Activated naive CD4-positive, alpha-beta T cell treated with Interleukin-2 at 50 U/mL for 16 hours (primary cell): ENCODE measurements around the gene DDX18.

ENCODE experiments used
- DNase-seq: peaks from one replicate; pipeline ENCODE4 v3.0.0-alpha.2; 2020

Gene DDX18

DNA sequence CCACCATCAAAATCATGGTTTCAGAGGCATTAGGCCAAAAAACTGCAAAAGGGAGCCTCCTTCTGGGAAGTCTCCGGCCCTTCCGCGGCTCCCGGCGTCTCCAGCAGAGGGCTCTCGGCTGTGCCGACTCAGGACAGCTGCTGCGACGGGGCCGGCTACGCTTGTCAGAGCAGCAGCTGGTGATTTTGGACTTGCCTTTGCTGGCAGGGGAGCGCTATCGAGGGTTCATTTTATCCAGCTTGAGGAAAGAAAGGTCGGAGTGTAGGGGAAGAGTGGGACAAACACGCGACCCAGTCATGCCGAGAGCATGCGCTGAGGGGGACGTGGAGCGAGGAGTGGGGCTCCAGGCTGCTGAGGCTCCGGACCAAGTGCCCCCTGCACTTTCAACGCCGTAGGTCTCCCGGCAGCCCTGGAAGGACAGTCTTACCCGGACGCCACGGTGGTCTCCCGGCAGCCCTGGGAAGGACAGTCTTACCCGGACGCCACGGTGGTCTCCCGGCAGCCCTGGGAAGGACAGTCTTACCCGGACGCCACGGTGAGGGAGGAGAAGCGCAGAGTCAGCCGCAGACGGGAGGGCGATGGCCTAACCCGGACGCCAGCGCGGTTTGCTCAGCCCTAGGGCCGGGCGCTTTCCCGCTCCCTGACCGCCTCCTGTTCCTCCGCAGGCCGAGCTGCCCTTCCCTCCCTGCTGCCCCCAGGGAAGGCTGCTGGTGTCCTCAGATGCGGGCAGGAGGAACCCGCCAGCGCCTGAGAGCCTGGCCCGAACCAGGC, 21.7 kb downstream of the DDX18 start:
- peak; percentile 46 for DNase-seq

- no peak for DNase-seq
These were observed 30.8 kb downstream of the DDX18 start for GRCh38 chr2:117845304-117845703.

DNA sequence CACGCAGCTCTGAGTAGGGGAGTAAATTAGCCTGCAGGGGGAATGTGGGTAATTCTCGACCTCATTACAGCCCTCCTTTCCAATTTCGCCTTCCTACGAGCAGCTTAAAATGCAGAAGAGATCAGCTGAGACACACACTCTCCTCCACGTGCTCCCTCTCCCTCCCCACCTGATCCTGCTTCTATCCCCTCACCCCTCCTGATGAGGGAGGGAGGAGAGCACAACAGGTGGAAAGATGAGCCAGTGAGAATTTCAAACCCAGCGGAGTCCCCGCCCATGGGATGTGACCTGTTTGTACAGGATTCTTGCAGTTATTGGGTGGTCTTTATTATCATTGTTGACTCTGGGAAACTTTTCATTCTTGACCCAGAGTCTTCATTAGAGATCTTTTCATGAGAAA, 35.5 kb downstream of the DDX18 start:
- DNase-seq: no peak

DNA sequence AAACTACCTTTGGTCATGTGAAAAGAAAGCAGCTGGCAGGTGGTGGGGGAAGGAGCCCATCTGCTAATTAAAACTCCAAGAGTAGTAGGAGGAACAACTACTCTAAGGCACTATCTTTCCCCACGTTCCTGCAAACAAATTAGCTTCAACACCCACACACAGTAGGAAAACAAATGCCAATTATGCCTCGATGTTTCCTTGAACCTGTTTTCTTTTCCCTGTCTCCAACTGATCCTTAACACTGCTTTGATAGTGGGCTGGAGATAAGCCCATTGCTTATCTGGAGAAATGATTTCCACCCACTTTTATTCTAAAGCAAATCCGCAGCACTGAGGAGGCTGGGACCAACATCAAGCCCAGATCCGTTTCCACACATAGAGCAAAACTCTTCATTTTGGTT, 36.0 kb downstream of the DDX18 start:
- DNase-seq: no peak

- no peak for DNase-seq
These were observed 37.5 kb downstream of the DDX18 start for GRCh38 chr2:117851969-117852368.

DNA sequence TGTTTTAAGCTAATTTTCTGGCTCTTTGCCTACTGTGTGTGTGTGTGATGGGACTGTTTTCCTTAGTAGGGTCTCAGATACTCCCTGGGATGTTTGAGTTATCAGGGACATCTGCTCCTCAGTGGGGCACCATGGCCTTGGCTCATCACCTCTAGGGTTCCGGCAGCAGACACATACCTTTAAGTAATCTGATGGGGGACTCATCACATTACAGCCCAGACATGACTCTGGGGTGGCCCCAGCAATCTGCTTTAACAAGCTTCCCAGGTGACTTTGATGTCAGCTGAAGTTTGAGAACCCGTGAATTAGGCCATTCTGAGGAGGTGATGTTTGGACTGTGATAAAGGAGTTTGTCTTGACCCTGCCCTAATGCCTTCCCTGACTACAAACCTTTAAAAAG, 38.8 kb downstream of the DDX18 start:
- no peak for DNase-seq

DNA sequence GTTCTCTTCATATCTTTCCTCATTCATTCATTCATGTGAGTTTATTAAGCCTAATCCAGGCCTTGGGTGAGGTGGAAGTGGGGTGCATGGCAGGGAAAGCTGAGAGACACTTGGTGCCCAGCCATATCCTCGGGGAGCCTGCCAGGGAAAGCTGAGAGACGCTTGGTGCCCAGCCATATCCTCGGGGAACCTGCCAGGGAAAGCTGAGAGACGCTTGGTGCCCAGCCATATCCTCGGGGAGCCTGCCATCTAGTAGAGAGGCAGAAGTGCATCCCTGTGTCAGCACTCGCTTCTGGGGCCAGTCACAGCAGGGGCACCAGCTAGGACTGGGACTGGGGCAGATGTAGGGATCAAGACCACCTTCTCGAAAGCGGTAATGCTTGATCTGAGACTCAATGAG, 39.4 kb downstream of the DDX18 start:
- DNase-seq: no peak

GRCh38 chr2:117854610-117855009, 40.1 kb downstream of the DDX18 start:
- no peak for DNase-seq

DNA sequence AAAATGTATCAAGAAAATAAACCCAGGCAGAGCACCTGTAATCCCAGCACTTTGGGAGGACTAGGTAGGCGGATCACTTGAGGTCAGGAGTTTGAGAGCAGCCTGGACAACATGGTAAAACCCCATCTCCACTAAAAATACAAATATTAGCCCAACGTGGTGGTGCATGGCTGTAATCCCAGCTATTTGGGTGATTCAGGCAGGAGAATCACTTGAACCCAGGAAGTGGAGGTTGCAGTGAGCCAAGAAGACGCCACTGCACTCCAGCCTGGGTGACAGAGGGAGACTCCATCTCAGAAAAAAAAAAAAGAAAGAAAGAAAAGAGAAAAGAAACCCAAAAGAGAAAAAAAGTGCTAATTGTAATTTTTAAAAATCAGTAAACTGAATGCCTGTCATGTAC, 41.4 kb downstream of the DDX18 start:
- DNase-seq: no peak

- DNase-seq: no peak
These were observed 42.1 kb downstream of the DDX18 start for GRCh38 chr2:117856415-117857210.

DNA sequence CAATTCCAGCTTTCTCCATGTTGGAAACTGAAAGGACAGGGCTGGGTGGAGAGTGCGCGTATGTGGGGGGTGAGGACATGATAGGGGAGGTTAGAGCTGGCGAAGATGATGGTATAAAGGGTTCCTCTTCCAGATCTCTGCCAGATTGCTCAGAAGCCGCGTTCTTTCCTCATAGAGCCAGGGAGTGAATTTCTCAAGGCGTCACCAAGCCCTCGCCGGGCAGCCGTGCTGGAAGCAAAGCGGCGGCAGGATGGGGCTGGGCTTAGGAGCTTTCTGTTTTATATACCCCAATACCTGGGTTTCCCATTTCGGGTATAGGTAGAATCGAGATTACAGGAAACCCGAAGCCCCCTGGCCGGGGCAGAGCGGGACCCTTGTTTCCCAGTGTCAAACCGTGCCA, 43.8 kb downstream of the DDX18 start:
- no peak for DNase-seq

DNA sequence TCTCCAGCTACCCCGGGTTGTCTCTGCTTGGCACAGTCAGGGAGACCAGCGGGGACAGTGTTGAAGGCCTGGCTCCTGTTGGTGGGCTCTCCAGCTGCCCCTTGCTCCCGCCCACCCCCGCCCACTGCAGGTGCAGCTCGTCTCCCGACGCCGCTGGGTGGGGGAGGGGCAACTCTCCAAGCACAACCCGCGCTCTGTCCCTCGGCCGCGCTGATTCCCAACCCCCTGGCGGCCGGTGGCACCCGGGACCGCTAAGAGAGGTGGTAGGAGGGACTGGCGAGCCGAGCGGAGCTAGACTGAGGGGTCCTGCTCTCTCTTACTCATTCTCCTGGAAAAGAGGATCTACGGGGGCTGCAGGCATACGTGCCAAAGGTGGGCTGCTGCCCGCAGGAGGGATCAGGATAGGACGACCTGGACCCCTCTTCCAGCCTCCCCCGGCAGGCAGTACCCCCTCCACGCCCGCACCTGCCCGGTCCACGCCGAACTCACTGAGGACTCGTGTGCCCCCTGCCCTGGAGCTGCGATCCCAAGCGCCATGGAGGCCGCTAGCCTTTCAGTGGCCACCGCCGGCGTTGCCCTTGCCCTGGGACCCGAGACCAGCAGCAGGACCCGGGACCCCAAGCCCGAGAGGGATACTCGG, 44.5 kb downstream of the DDX18 start:
- no peak for DNase-seq

GRCh38 chr2:117859532-117859911, 45.0 kb downstream of the DDX18 start:
- no peak for DNase-seq

GRCh38 chr2:117859924-117860647, 45.6 kb downstream of the DDX18 start:
- no peak for DNase-seq

GRCh38 chr2:117862459-117862858, 48.0 kb downstream of the DDX18 start:
- DNase-seq: no peak

DNA sequence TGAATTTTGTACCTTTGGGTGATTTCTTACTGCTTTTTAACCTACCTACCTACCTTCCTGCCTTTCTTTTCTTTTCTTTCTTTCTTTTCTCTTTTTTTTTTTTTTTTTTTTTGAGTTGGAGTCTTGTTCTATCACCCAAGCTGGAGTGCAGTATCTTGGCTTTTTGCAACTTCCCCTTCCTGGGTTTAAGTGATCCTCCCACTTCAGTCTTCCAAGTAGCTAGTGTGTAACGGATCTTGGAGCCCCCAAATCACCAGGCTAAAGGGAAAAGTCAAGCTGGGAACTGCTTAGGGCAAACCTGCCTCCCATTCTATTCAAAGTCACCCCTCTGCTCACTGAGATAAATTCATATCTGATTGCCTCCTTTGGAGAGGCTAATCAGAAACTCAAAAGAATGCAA, 61.3 kb downstream of the DDX18 start:
- no peak for DNase-seq

GRCh38 chr2:117879003-117879402, 64.5 kb downstream of the DDX18 start:
- no peak for DNase-seq
